HG03135 (cell line): ENCODE results near the gene SLC30A10.
"Not testable (repeated sequence)": the region's sequence is repeated elsewhere in the genome, so short reads cannot be mapped to it uniquely, and the experiment has no call there.

Experiments used
- ATAC-seq: cut with Tn5 transposase; IDR thresholded peaks from one replicate; pipeline ENCODE4 v1.9.1; 2021; ENCODE audit warnings: mild to moderate bottlenecking, moderate library complexity; ENCODE audit not compliant: unreplicated experiment

SLC30A10 gene

GRCh38 chr1:219928791-219929118 lies 398 bp upstream of the SLC30A10 start:
- ATAC-seq = no peak

DNA sequence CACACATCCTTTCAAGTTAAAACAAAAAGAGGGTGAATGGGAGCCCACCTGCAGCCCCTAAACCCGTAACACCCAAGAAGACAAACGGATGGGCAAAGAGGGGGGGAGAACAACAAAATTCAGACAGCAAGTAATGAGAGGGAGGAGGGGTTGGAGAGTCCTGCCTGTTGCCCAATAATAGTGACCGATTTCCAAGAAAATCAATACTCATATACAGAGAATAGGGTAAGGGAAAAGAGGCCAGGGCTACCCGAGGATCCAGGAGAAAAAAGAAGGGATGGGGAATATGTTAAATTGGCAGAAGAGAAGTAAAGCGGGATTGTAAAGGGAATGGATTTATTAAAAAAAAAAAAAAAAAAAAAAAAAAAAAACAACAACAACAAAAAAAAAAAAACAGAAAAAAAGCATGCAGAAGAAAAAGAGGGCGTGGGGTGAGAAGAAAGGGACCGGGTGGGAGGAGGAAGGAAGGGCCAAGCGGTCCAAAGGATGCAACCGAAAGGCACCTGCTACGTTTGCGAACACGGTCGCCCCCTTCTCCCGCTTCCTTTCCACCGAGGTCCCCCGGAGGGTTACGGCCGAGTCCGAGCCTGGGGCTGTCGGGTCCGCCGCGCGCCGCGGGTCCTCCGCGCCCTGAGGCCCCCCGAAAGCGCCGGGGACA lies 930 bp downstream of the SLC30A10 start:
- ATAC-seq = no peak

DNA sequence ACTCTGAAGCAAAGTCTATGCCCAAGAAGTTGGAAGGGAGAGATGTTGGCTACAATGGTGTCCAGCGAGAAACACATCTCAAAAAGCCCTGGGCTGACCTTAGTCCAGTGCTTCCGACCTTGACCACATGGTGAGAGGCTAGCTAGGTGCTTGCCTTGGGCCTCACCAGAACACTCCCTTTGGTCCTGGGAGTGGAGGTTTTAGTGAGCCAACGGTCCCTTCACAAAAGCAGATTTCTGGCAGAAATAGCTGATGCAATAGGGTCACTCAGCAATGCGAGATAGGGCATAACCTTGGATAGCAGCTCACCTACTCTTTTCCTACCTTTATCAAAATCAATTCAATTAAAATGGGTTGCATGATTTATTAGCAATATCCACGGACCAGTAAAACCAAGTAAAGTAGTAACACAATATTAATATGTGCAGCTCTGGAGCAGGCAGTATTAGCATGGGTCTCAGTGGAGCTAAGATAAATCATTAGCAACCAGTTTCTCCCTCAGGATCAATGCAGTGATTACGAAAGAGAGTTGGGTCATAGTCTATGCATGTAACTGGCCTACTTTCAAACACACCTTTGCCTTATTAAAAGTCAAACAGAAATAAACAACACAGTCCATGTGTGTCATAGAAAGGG lies 1.9 kb downstream of the SLC30A10 start:
- no peak for ATAC-seq

GRCh38 chr1:219924342-219924741 lies 4.0 kb downstream of the SLC30A10 start:
- no peak for ATAC-seq

DNA sequence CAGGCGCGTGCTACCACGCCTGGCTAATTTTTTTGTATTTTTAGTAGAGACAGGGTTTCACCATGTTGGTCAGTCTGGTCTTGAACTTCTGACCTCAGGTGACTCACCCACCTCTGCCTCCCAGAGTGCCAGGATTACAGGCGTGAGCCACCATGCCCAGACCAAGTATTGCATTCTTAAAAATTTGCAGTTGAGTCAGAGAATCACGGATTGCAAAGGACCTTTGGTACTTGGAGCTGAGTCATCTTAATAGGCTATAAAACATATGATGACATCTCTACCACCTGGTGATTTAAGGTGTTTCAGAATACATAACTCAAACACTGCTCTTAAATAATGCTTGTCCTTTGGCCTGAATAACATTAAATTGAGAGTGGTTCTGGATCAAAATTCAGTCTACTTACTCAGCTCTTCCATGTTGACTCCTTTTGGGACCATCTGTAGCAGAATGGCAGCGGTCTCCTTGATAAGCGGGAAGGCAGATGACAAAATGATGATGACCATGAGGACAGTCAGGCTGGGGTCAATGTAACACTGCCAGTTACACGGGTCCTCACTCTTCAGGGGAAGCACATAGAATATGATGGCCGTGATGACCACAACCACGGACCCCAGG lies 10.4 kb downstream of the SLC30A10 start:
- ATAC-seq = no peak

DNA sequence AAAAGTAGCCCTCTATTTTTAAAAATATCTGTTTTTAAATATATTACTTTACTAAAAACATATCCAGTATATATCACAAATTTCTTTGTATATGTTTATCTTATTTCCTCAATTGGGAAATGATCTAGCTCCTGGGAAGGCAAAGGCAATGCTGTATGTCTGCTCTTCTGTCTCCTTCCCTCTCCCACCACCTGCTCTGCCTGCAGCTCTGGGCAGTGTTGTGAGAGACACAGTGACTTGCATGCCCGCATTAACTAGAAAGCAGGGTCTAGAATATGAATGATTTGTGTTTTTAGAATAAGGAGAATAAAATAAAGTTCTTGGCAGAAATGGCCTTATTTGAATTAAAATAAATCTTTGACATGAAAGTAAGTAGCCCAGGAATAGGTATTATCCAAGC lies 11.1 kb downstream of the SLC30A10 start:
- no peak for ATAC-seq

DNA sequence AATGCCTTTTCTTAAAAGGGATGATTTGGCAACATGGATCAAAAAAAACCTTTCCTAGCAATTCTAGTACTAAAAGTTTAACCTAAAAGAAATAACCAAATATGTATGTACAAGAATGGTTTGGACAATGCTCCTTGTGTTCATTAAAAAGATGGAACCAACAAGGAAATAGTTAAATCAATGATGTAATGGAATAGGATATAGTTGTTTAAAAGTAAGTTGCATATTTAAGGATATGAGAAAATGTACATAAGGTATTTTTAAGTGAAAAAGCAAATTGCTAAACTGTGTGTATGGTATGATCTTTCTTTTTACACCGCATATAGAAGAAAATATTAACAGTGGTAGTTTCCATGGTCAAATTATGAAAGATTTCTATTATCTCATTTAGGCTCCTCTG lies 12.1 kb downstream of the SLC30A10 start:
- no peak for ATAC-seq

DNA sequence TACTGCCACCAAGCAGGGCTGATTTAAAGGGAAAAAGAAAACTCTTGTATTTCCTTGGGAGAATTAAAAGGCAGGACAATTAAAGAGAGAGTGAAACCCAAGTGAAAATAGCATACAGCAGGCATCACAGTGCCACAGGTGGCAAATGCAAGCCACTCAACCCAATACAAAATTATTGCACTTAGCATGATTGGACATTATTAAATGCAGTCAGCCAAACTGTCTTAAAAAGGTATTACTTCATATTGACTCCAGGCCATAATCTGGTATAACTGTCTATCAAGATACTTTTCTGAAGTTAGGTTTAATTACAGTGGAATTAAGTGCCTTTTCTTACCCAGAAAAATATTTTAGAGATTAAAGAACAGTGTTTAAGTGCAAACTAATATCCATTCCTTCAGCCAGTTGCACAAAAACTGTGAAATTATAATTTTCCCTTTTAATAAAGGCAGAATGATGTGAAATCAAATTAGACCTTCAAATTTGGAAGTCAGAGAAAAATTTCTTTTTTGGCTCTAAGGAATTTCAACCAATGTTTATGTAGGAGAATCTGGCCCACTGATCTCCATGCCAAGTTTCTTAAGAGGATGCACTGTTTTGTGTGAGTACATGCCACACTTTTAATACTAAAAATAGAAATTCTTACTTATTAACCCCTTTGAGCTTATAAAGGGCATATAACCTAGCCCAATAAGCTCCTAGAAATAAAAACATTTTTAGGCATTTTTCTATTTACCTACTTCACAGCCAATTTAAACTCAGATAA lies 15.2 kb downstream of the SLC30A10 start:
- ATAC-seq = no peak

- ATAC-seq = no peak
These were observed 17.6 kb downstream of the SLC30A10 start for GRCh38 chr1:219910716-219911115.

GRCh38 chr1:219909476-219909875 lies 18.9 kb downstream of the SLC30A10 start:
- no peak for ATAC-seq

GRCh38 chr1:219908170-219908569 lies 20.2 kb downstream of the SLC30A10 start:
- no peak for ATAC-seq

GRCh38 chr1:219907772-219908070 lies 20.6 kb downstream of the SLC30A10 start:
- no peak for ATAC-seq

- ATAC-seq = no peak
These were observed 21.2 kb downstream of the SLC30A10 start for GRCh38 chr1:219906924-219907771.

GRCh38 chr1:219906565-219906923 lies 21.8 kb downstream of the SLC30A10 start:
- ATAC-seq = not testable (repeated sequence)

- no peak for ATAC-seq
These were observed 22.8 kb downstream of the SLC30A10 start for GRCh38 chr1:219905524-219905923.

DNA sequence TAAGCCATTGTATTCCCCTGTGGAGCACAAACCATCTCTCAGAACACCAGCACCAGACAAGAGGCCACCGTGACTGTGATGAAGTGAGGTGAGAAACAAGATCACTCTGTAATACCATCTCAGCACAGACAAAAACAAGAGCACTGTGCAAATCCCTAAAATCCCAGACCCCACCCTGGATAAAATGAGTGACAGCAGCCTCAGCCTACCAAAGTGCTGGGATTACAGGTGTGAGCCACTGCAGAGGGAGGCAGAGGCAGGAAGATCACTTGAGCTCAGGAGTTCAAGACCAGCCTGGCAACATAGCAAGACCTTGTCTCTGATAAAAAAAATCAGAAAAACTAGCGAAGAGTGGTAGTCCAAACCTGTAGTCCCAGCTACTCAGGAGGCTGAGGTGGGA lies 23.4 kb downstream of the SLC30A10 start:
- ATAC-seq = no peak

GRCh38 chr1:219903353-219903871 lies 24.9 kb downstream of the SLC30A10 start:
- ATAC-seq = no peak

GRCh38 chr1:219902951-219903350 lies 25.4 kb downstream of the SLC30A10 start:
- no peak for ATAC-seq

DNA sequence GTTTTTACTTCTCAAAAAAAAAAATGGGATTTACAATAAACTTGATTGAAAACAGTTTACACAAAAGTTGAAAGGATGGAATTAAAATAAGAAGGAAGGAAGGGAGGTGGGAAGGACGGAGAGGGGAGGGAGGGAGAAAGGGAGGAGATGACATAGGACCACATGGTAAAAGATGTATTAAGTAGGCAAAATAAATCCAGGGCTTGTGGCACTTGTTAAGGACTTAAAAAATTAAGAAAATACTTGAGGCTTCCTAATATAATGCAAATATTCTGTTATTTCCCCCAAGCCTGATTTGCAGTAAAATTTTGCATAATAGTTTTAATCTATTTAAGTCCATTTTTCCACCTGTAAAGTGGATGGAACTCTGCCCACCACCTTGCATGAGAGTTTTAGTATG lies 27.5 kb downstream of the SLC30A10 start:
- ATAC-seq = no peak

GRCh38 chr1:219900201-219900600 lies 28.2 kb downstream of the SLC30A10 start:
- ATAC-seq = no peak

DNA sequence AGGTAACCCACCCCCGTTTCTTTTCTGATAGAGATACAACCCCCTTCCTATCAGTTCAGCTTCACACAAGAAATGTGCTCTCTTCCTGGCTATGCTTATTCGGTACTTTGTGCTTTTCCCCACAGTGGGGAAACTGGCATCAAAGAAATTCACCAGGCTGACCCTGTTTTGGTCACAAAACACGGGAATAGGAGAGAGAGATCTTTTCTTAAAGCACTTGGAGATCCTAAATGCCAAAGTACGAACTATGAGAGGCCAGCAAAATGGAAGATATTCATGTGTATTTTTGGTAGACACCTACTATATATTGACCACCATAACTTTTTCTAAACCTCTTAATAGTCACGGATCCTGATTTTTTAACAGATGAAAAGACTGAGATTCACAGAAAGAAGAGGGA lies 30.0 kb downstream of the SLC30A10 start:
- no peak for ATAC-seq
